ENCODE data around the gene RIPOR1.
"Not testable (repeated sequence)": the region's sequence is repeated elsewhere in the genome, so short reads cannot be mapped to it uniquely, and the experiment has no call there.

Gene RIPOR1

DNA sequence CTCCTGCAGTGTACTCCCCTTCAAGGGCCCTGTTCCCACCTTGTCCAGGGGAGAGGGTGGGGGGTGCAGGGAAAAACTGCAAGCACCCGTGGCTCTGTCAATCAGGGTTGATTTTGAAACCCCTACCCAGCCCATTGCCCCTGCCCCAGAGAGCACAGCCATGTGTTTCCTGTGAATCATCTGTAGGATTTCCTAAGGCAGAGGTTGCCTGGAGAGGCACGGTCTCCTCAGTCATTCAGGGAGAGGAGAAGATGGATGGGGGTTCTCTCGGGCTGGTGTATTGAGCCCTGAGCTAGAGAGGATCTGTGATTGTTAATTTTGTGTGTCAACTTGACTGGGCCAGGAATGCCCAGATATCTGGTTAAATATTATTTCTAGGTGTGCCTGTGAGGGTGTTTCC lies 41.8 kb upstream of the RIPOR1 start:
- Histone ChIP-seq H3K27me3 (no peaks in the 10 kb centered on the region), H3K36me3 (peaks cover 7% of the 10 kb centered on the region; the same call in 1 of the 2 replicates), H3K4me3 (no peak overlapping the region), H3K9ac (peak overlapping the region; percentile 63), H3K9me3 (peaks cover 5% of the 10 kb centered on the region; the same call in 1 of the 2 replicates), H3K4me2 (peak overlapping the region; percentile 94), H3K27ac (peak overlapping the region; percentile 99), H3K4me1 (peaks cover 99% of the 10 kb centered on the region), H4K20me1 (no peaks in the 10 kb centered on the region)
- no peak for TF ChIP-seq Cebpa-rat (IDR thresholded peaks at IDR 0.05)

DNA sequence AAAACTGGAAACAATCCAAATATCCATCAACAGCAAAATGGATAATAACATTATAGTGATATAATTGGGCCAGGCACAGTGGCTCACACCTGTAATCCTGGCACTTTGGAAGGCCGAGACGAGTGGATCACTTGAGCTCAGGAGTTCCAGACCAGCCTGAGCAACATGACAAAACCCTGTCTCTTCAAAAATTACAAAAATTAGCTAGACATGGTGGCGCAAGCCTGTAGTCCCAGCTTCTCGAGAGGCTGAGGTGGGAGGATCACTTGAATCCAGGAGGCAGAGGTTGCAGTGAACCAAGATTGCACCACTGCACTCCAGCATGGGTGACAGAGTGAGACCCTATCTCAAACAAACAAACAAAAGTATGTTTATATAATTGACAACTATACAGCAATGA lies 41.1 kb upstream of the RIPOR1 start:
- H3K27ac ChIP-seq: peak overlapping the region; percentile 99
- H3K4me1 ChIP-seq: peaks cover 99% of the 10 kb centered on the region
- H3K9me3 ChIP-seq, H3K4me3 ChIP-seq, H4K20me1 ChIP-seq, H3K27me3 ChIP-seq, H3K36me3 ChIP-seq: not testable (repeated sequence)
- peak overlapping the region; percentile 63 for H3K9ac ChIP-seq
- H3K4me2 ChIP-seq: peak overlapping the region; percentile 94

DNA sequence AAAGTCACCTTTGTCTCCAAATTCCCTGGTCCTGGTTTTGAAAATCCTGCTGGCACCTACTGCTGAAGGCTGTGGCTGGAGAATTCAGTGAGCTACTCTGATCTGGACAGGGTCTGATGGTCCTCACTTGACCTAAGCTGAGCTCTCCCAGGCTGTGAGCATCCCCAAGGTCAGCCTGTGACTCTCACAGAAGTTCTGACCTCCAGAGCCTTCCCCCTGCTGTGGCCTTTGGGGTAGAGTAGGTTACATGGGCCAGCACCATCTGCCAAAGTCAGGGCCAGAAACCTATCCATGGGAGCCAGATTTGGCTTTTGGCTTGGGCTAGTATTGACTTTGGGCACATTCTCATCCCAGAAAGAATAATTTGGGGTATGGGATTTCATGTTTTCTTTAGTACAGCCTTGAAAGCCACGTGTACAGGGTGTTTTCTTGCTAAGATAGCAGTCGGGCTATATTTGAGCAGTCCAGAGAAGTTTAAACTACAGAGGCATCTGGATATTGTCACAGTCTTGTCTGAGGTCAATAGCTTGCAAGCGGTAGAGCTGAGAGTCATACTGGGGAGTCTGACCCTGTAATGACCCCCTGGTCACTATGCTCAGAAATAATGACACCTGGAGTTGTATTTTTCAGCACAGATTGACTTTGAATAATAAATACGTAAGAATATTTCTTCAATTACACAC lies 39.1 kb upstream of the RIPOR1 start:
- peaks cover 7% of the 10 kb centered on the region; the same call in 1 of the 2 replicates for H3K36me3 ChIP-seq
- H4K20me1 ChIP-seq: no peaks in the 10 kb centered on the region
- H3K4me3 ChIP-seq: peak overlapping the region; percentile 54
- peak overlapping the region; percentile 84 for H3K9ac ChIP-seq
- peak overlapping the region; percentile 94 for H3K4me2 ChIP-seq
- peak overlapping the region; percentile 99 for H3K27ac ChIP-seq
- H3K4me1 ChIP-seq: peaks cover 99% of the 10 kb centered on the region
- TF ChIP-seq Cebpa-rat (IDR thresholded peaks at IDR 0.05): no peak
- H3K9me3 ChIP-seq: peaks cover 5% of the 10 kb centered on the region; the same call in 1 of the 2 replicates
- no peaks in the 10 kb centered on the region for H3K27me3 ChIP-seq

DNA sequence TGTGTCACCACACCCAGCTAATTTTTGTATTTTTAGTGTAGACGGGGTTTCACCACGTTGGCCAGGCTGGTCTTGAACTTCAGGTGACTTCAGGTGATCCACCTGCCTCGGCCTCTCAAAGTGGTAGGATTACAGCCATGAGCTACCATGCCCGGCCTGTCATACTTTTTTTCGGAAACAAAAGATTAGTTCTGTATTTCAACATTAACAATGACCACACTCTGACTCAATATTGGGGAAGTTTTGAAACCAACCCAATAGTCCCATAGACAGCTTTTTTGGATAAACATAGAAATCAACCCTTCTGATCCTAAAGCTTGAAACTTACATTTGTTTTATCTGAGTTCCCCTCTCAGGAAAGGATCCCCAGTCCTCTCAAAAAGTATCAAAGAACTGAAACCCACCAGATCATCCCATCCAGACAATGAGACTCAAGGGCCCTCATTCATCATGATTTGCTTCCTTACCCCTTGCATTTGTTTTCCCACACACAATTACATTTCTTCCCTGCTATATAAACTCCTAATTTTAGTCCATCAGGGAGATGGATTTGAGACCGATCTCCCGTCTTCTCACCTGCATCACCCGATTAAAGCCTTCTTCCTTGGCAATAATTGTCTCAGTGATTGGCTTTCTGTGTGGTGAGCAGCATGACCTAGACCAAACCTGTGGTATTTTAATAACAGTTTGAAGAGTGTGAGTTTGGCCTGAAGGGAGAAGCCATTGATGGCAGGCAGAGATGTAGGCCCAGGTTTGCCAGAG lies 38.1 kb upstream of the RIPOR1 start:
- peak overlapping the region; percentile 84 for H3K9ac ChIP-seq
- peaks cover 5% of the 10 kb centered on the region; the same call in 1 of the 2 replicates for H3K9me3 ChIP-seq
- peaks cover 4% of the 10 kb centered on the region; the same call in 1 of the 2 replicates for H3K36me3 ChIP-seq
- H3K4me3 ChIP-seq: no peak overlapping the region
- peak overlapping the region; percentile 94 for H3K4me2 ChIP-seq
- TF ChIP-seq Cebpa-rat (IDR thresholded peaks at IDR 0.05): no peak
- H4K20me1 ChIP-seq: no peaks in the 10 kb centered on the region
- H3K27me3 ChIP-seq: no peaks in the 10 kb centered on the region
- H3K4me1 ChIP-seq: peaks cover 96% of the 10 kb centered on the region
- H3K27ac ChIP-seq: peak overlapping the region; percentile 99

DNA sequence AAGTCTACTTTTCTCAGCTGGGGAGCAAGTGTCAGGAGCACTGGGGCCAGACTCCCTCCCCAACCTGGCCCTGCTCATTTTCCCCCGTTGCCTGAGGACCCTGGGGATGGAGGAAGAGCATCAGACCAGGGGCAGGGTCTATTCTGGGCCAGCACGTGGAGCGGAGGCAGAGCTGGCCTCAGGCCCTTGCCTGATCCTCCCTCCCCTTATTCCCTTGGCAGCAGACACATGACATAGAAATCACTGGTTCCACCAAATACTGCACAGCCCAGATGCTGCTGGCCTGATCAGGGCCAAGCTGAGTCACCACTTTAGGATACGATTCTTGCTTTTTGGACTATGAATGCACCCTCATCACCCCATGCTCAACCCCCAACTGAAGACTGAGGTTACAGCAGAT lies 29.5 kb upstream of the RIPOR1 start:
- Histone ChIP-seq H4K20me1 (no peaks in the 10 kb centered on the region), H3K36me3 (peaks cover 11% of the 10 kb centered on the region; the same call in 1 of the 2 replicates), H3K27me3 (no peaks in the 10 kb centered on the region), H3K4me2 (0 out of 2 replicates have a peak overlapping the region, but pooled peaks have one; percentile 2), H3K9me3 (no peaks in the 10 kb centered on the region), H3K4me1 (peaks cover 47% of the 10 kb centered on the region), H3K4me3 (no peak overlapping the region), H3K27ac (no peak overlapping the region), H3K9ac (0 out of 2 replicates have a peak overlapping the region, but pooled peaks have one; percentile 15)
- TF ChIP-seq Cebpa-rat (IDR thresholded peaks at IDR 0.05): no peak

DNA sequence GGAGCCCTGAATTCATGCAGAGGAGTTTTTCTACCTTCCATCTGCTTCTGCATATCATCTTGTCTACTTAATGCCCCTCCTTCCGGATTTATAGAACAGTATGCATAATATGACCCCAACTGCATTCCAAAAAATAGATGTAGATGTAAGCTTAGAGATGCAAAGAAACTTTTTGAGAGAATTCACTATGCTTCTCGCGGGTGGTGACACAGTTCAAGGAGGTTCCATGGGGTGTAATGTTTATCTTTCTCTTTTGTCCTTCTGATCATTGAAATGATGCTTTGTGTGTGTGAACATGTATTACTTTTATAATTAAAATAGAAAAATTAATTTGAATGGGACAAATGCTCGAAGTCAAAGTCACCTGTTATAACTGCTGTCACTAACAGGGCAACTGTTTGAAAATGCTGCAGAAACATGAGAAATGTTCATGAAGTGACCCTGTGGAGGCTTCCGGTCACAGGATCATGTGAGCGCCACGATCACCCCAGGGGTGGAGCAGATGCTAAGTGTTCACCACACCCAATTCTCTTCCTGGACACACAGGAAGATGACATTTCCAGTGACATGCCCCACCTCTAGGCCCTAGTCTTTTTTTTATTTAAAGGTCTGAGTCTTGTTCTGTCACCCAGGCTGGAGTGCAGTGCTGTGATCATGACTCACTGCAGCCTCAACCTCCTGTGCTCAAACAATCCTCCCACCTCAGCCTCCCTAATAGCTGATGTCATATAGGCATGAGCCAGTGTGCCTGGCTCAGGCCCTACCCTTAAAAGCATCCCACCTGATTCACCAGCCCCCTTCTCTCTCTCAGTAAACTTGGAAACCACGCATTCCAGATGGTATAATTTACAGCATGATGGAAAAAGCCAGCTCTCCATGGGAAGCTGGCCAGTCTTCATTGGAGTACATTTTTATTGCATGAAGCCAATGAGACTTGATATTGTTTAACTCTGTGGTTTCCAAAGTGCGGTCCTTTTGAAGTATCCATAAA lies 24.3 kb upstream of the RIPOR1 start:
- Histone ChIP-seq H3K9ac (peak overlapping the region; percentile 48; the same call in 1 of the 2 replicates), H3K27ac (peak overlapping the region; percentile 68)
- no peak for TF ChIP-seq Cebpa-rat (IDR thresholded peaks at IDR 0.05)

DNA sequence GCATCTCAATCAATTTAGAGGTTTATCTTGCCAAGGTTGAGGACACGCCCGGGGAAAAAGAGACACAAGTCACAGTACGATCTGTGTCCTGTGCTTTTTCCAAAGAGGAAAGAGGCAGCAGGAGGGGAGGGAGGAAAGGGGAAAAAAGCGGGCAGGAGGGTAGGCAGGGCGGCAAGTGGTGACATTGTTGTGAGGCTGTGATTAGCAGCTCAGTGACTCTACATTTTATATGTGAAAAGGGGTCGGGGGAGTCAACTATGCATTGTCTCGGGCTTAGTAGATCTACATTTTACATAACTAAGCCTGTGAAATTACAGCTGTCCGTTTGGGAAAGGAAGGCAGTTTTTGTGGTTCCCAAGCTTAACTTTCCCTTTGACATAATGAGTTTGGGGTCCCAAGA lies 22.2 kb upstream of the RIPOR1 start:
- Histone ChIP-seq H3K36me3 (no peaks in the 10 kb centered on the region), H3K27me3 (no peaks in the 10 kb centered on the region), H3K9ac (no peak overlapping the region), H3K27ac (no peak overlapping the region), H4K20me1 (no peaks in the 10 kb centered on the region), H3K4me2 (no peak overlapping the region), H3K4me3 (no peak overlapping the region), H3K9me3 (no peaks in the 10 kb centered on the region), H3K4me1 (peaks cover 26% of the 10 kb centered on the region)
- no peak for TF ChIP-seq Cebpa-rat (IDR thresholded peaks at IDR 0.05)

More for the DNA sequence above, 24.3 kb upstream of the RIPOR1 start:
- H3K4me3 ChIP-seq: no peak overlapping the region
- H3K9me3 ChIP-seq: no peaks in the 10 kb centered on the region
- H3K4me2 ChIP-seq: peak overlapping the region; percentile 72
- peaks cover 26% of the 10 kb centered on the region for H3K4me1 ChIP-seq
- H3K36me3 ChIP-seq: peaks cover 7% of the 10 kb centered on the region; the same call in 1 of the 2 replicates
- H3K27me3 ChIP-seq: no peaks in the 10 kb centered on the region
- H4K20me1 ChIP-seq: no peaks in the 10 kb centered on the region

DNA sequence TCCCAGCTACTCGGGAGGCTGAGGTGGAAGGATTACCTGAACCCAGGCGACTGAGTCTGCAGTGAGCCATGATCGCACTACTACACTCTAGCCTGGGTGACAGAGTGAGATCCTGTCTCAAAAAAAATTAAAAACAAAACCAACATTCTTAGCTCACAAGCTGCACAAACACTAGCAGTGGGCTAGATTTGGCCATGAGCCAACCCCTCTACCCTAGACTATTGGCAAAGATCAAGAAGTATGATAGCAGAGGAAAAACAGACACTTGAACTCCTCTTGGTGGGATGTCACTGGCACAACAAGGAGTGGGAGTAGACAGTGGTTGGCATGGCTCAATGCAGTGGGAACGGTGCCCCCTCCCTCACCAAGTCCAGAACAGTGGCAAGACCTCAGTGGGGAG lies 19.6 kb upstream of the RIPOR1 start:
- H3K4me1 ChIP-seq: peaks cover 22% of the 10 kb centered on the region
- H3K4me3 ChIP-seq: no peak overlapping the region
- no peak overlapping the region for H3K9ac ChIP-seq
- no peak overlapping the region for H3K4me2 ChIP-seq
- no peaks in the 10 kb centered on the region for H3K27me3 ChIP-seq
- no peak overlapping the region for H3K27ac ChIP-seq
- H4K20me1 ChIP-seq: no peaks in the 10 kb centered on the region
- no peaks in the 10 kb centered on the region for H3K9me3 ChIP-seq
- TF ChIP-seq Cebpa-rat (IDR thresholded peaks at IDR 0.05): no peak
- no peaks in the 10 kb centered on the region for H3K36me3 ChIP-seq

DNA sequence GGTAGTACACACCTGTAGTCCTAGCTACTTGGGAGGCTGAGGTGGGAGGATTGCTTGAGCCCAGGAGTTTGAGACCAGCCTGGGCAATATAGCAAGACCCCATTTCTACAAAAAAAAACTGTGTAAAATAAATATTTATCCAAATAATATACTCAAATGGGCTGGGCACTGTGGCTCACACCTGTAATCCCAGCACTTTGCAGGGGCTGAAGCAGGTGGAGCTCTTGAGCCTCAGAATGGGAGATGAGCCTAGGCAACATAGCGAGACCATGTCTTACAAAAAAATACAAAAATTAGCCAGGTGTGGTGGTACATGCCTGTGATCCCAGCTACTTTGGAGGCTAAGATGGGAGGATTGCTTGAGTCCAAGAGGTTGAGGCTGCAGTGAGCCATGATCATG lies 14.7 kb upstream of the RIPOR1 start:
- not testable (repeated sequence) for H3K9me3 ChIP-seq, H3K27me3 ChIP-seq, H4K20me1 ChIP-seq, H3K36me3 ChIP-seq, H3K9ac ChIP-seq, H3K4me3 ChIP-seq
- Histone ChIP-seq H3K4me2 (peak overlapping the region; percentile 93), H3K4me1 (peaks cover 59% of the 10 kb centered on the region), H3K27ac (0 out of 2 replicates have a peak overlapping the region, but pooled peaks have one; percentile 6)

Data from BLaER1 (cell line).